GM12892 (cell line): ENCODE data around the gene PHF21B.

ENCODE experiments used
- POLR2A ChIP-seq: IDR thresholded peaks from 2 replicates; pipeline ENCODE4 v1.6.1; 2011; ENCODE audit warnings: low read depth, low read length, control low read depth
- POLR2AphosphoS5 ChIP-seq: IDR thresholded peaks from 2 replicates; pipeline ENCODE4 v1.6.1; 2011; ENCODE audit warnings: low read depth, low read length, control low read depth

DNA sequence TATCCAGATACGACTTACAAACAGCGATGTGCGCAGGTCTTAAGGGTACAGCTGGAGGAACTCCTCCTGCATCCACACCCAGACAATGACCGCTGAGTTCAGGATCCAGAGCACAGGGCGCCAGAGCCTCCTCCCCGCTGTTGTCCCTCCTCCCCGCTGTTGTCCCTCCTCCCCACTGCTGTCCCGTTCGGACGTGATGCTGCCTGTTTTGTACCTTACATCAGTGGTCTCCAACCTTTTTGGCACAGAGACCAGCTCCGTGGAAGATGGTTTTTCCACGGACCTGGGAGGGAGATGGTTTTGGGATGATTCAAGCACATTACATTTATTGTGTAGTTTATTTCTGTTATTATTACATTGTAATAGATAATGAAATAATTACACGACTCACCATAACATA is 62.0 kb downstream of the PHF21B start:
- TF ChIP-seq POLR2AphosphoS5: no peak
- no peak for TF ChIP-seq POLR2A
